ENCODE measurements around the gene DAG1.

DNA sequence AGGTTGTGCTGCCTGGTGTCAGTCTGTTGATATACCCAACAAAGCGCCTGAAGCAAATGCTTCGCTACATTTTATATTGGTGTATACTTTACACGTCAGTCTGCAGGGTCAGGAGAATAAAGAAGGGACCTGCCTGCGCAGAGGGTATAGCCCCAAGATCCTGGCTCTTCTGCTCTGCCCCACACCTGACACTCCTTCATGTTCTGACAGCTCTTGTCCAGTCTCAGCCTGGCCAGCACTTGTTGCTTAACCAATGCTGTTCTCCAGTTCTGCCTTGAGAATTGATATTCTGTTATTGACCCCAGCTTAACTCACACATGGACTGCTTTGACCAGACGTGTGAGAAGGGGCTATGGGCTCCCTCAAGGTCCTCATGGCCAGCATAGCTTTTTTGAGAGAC, 48.4 kb downstream of the DAG1 start:
- no peak for TF ChIP-seq CTCF (IDR thresholded peaks at IDR 0.05; ENCODE audit: poor library complexity)
- TF ChIP-seq EZH2 (IDR thresholded peaks at IDR 0.05; ENCODE audit: borderline replicate concordance): no peak
- no peak for TF ChIP-seq EZH2phosphoT487 (IDR thresholded peaks at IDR 0.05; ENCODE audit: low read depth, severe bottlenecking, unreplicated experiment)

Data from hepatocyte (in vitro differentiated cells).